PFSK-1 (cell line): ENCODE data around the gene LRCH1.

Source experiments
- FOXP2 ChIP-seq: optimal IDR thresholded peaks from 2 replicates; pipeline ENCODE3; 2011; ENCODE audit warnings: borderline replicate concordance, control low read depth, inconsistent platforms; ENCODE audit not compliant: insufficient read depth; ENCODE audit errors: extremely low read length, extremely low read depth
- POLR2AphosphoS5 ChIP-seq: IDR thresholded peaks from 2 replicates; pipeline ENCODE4 v1.6.1; 2012; ENCODE audit warnings: low read depth, mild to moderate bottlenecking, control low read depth, low read length, moderate library complexity
- REST ChIP-seq, 2 experiments: IDR thresholded peaks; 2 replicates each; pipeline versions ENCODE4 v1.6.1 to v1.8.0; 2011 to 2012; ENCODE audit warnings: low read depth in 2 of 2, low read length in 2 of 2, control low read depth in 1 of 2, inconsistent platforms in 1 of 2, mild to moderate bottlenecking in 1 of 2, moderate library complexity in 1 of 2; ENCODE audit not compliant: insufficient read depth in 1 of 2
- SIN3A ChIP-seq: IDR thresholded peaks from 2 replicates; pipeline ENCODE4 v1.6.1; 2012; ENCODE audit warnings: mild to moderate bottlenecking, low read length, moderate library complexity, borderline replicate concordance; ENCODE audit not compliant: insufficient read depth
- TAF1 ChIP-seq: IDR thresholded peaks from 2 replicates; pipeline ENCODE4 v1.6.1; 2012; ENCODE audit warnings: low read length, control low read depth, borderline replicate concordance; ENCODE audit not compliant: insufficient read depth

The LRCH1 gene

GRCh38 chr13:46698910-46699460 lies 146.0 kb downstream of the LRCH1 start:
- TF ChIP-seq TAF1 (no peak), FOXP2 (no peak), REST (IDR thresholded peaks at IDR 0.05; ENCODE audit: insufficient read depth in 1 of 2, low read depth in 2 of 2, low read length in 2 of 2) (no peak), POLR2AphosphoS5 (no peak), SIN3A (no peak)

GRCh38 chr13:46712524-46712923 lies 159.6 kb downstream of the LRCH1 start:
- TF ChIP-seq REST (IDR thresholded peaks at IDR 0.05; ENCODE audit: insufficient read depth in 1 of 2, low read depth in 2 of 2, low read length in 2 of 2) (no peak), SIN3A (no peak)

GRCh38 chr13:46715363-46715762 lies 162.4 kb downstream of the LRCH1 start:
- no peak for TF ChIP-seq TAF1
- no peak for TF ChIP-seq FOXP2
- TF ChIP-seq SIN3A, result no peak
- TF ChIP-seq REST (IDR thresholded peaks at IDR 0.05; ENCODE audit: insufficient read depth in 1 of 2, low read depth in 2 of 2, low read length in 2 of 2), result no peak
- no peak for TF ChIP-seq POLR2AphosphoS5

GRCh38 chr13:46716821-46717220 lies 163.9 kb downstream of the LRCH1 start:
- no peak for TF ChIP-seq REST (IDR thresholded peaks at IDR 0.05; ENCODE audit: insufficient read depth in 1 of 2, low read depth in 2 of 2, low read length in 2 of 2)
- TF ChIP-seq FOXP2, result no peak
- no peak for TF ChIP-seq SIN3A
- no peak for TF ChIP-seq POLR2AphosphoS5
- TF ChIP-seq TAF1, result no peak

GRCh38 chr13:46717275-46717674 lies 164.3 kb downstream of the LRCH1 start:
- TF ChIP-seq POLR2AphosphoS5 (no peak), FOXP2 (no peak), TAF1 (no peak), REST (IDR thresholded peaks at IDR 0.05; ENCODE audit: insufficient read depth in 1 of 2, low read depth in 2 of 2, low read length in 2 of 2) (no peak), SIN3A (no peak)
